H1 (cell line): ENCODE results near the gene KDM6A. TPM values are rescaled to one million over a fixed set of nuclear protein-coding genes. Genes with fewer than 3 reads are reported as not detected.

ENCODE experiments used
- CTCF ChIA-PET: fragments of 300-600 bp; sonication (Branson Sonifier 250); formaldehyde crosslinking; loops from one replicate; lab custom pipeline; 2021; ENCODE audit not compliant: partially characterized antibody; lab: Charles Lee
- POLR2A ChIA-PET: fragments of 300-600 bp; sonication (Branson Sonifier 250); formaldehyde crosslinking; loops from one replicate; lab custom pipeline; 2021; ENCODE audit warnings: inconsistent platforms; ENCODE audit not compliant: partially characterized antibody; lab: Charles Lee
- DNase-seq, 2 experiments: peaks; one replicate each; pipeline versions ENCODE4 v3.0.0 to v3.0.0-alpha.2; 2010 to 2022; ENCODE audit warnings: low spot score in 2 of 2, low read depth in 1 of 2, mixed read lengths in 1 of 2
- FAIRE-seq: peaks from 2 replicates; lab custom pipeline; 2011; peaks lifted over from hg19 to GRCh38; lab: Jason Lieb, UNC
- H2AFZ ChIP-seq: 2 replicates; pipeline ENCODE4 v1.8.1; 2012; ENCODE audit warnings: low read length, inconsistent platforms
- H2AK5ac ChIP-seq: 2 replicates; pipeline ENCODE4 v1.6.1; 2013; ENCODE audit warnings: low read depth, low read length
- H2BK120ac ChIP-seq: replicated peaks from 2 replicates; pipeline ENCODE3; 2013; ENCODE audit warnings: low read depth, low read length, inconsistent platforms
- H2BK12ac ChIP-seq: 2 replicates; pipeline ENCODE4 v1.6.1; 2013; ENCODE audit warnings: low read depth, low read length
- H2BK15ac ChIP-seq: 2 replicates; pipeline ENCODE4 v1.6.1; 2013; ENCODE audit warnings: low read length
- H2BK20ac ChIP-seq: 2 replicates; pipeline ENCODE4 v1.6.1; 2013; ENCODE audit warnings: low read length
- H2BK5ac ChIP-seq: 2 replicates; pipeline ENCODE4 v1.6.1; 2013; ENCODE audit warnings: low read depth, low read length
- H3K14ac ChIP-seq: 2 replicates; pipeline ENCODE4 v1.6.1; 2013; ENCODE audit warnings: inconsistent platforms; ENCODE audit not compliant: insufficient read length
- H3K18ac ChIP-seq: 2 replicates; pipeline ENCODE4 v1.6.1; 2013; ENCODE audit warnings: low read length; ENCODE audit errors: extremely low read depth
- H3K23ac ChIP-seq: 2 replicates; pipeline ENCODE4 v1.6.1; 2013; ENCODE audit warnings: inconsistent platforms; ENCODE audit not compliant: insufficient read length
- H3K23me2 ChIP-seq: 2 replicates; pipeline ENCODE4 v1.6.1; 2013; ENCODE audit warnings: low read depth, low read length
- H3K27ac ChIP-seq: 2 replicates; pipeline ENCODE4 v1.6.1; 2011; ENCODE audit warnings: low read depth, low read length, inconsistent platforms
- H3K27me3 ChIP-seq, 4 experiments: replicated peaks in 1 of 4; 1 replicate in 1 of 4; 2 replicates in 3 of 4; pipeline versions ENCODE4 v1.6.1 to v1.8.1; 2011 to 2013; ENCODE audit warnings: low read length in 3 of 4, mild to moderate bottlenecking in 3 of 4, inconsistent platforms in 2 of 4, mixed read lengths in 2 of 4, moderate library complexity in 1 of 4; ENCODE audit not compliant: control insufficient read depth in 3 of 4, insufficient read depth in 3 of 4; ENCODE audit errors: extremely low read depth in 1 of 4
- H3K36me3 ChIP-seq, 4 experiments: 2 replicates each; pipeline versions ENCODE4 v1.6.1 to v1.8.1; 2011 to 2013; ENCODE audit warnings: mild to moderate bottlenecking in 4 of 4, low read length in 3 of 4, moderate library complexity in 2 of 4, control low read depth in 1 of 4, inconsistent platforms in 1 of 4; ENCODE audit not compliant: insufficient read depth in 4 of 4, control insufficient read depth in 2 of 4
- H3K4ac ChIP-seq: replicated peaks from 2 replicates; pipeline ENCODE3; 2013; ENCODE audit warnings: low read length, low read depth, mixed read lengths, inconsistent platforms; ENCODE audit not compliant: insufficient read length
- H3K4me1 ChIP-seq, 4 experiments: replicated peaks in 1 of 4; 1 replicate in 1 of 4; 2 replicates in 3 of 4; pipeline versions ENCODE4 v1.6.1 to v1.8.1; 2011 to 2013; ENCODE audit warnings: low read length in 3 of 4, inconsistent platforms in 2 of 4, mixed read lengths in 1 of 4; ENCODE audit not compliant: insufficient read depth in 4 of 4, control insufficient read depth in 3 of 4
- H3K4me2 ChIP-seq, 2 experiments: 2 replicates each; pipeline versions ENCODE4 v1.6.1 to v1.8.1; 2011 to 2013; ENCODE audit warnings: low read depth in 2 of 2, low read length in 2 of 2, control low read depth in 1 of 2, inconsistent platforms in 1 of 2, mild to moderate bottlenecking in 1 of 2; ENCODE audit not compliant: insufficient read depth in 1 of 2
- H3K4me3 ChIP-seq, 4 experiments: fragments of 200-600, 300-600 bp in 1 of 4; sonication (generic), shearing (Covaris generic), sonication (Bioruptor Twin) in 1 of 4; 2 replicates each; pipeline versions ENCODE4 v1.5.1 to v1.8.1; 2011 to 2016; ENCODE audit warnings: low read length in 4 of 4, low read depth in 3 of 4, control low read depth in 2 of 4, inconsistent platforms in 2 of 4, mild to moderate bottlenecking in 2 of 4, mixed read lengths in 1 of 4, moderate library complexity in 1 of 4; ENCODE audit not compliant: insufficient read depth in 2 of 4; ENCODE audit errors: extremely low read depth in 1 of 4
- H3K56ac ChIP-seq: replicated peaks from 2 replicates; pipeline ENCODE3; 2013; ENCODE audit warnings: low read depth, mild to moderate bottlenecking, mixed read lengths, low read length, inconsistent platforms; ENCODE audit not compliant: insufficient read length
- H3K79me1 ChIP-seq: 2 replicates; pipeline ENCODE4 v1.6.1; 2013; ENCODE audit warnings: low read depth, low read length, control low read depth
- H3K79me2 ChIP-seq, 2 experiments: 2 replicates each; pipeline versions ENCODE4 v1.6.1 to v1.8.1; 2012 to 2013; ENCODE audit warnings: low read length in 2 of 2, mild to moderate bottlenecking in 2 of 2, inconsistent platforms in 1 of 2; ENCODE audit not compliant: insufficient read depth in 2 of 2, control insufficient read depth in 1 of 2
- H3K9ac ChIP-seq, 4 experiments: replicated peaks in 1 of 4; 1 replicate in 1 of 4; 2 replicates in 3 of 4; pipeline versions ENCODE4 v1.6.1 to v1.8.1; 2011 to 2013; ENCODE audit warnings: low read depth in 3 of 4, low read length in 3 of 4, control low read depth in 2 of 4, mild to moderate bottlenecking in 2 of 4, moderate library complexity in 2 of 4, inconsistent platforms in 1 of 4; ENCODE audit errors: extremely low read depth in 1 of 4
- H3K9me3 ChIP-seq, 2 experiments: 2 replicates each; pipeline versions ENCODE4 v1.6.1 to v1.8.1; 2012 to 2013; ENCODE audit warnings: mild to moderate bottlenecking in 2 of 2, moderate library complexity in 2 of 2, control low read depth in 1 of 2, inconsistent platforms in 1 of 2, low read depth in 1 of 2, low read length in 1 of 2, mixed read lengths in 1 of 2; ENCODE audit not compliant: insufficient read depth in 2 of 2
- H4K20me1 ChIP-seq, 2 experiments: replicated peaks in 1 of 2; 2 replicates each; pipeline versions ENCODE3 to v1.8.1; 2011 to 2013; ENCODE audit warnings: inconsistent platforms in 2 of 2, low read length in 2 of 2, mild to moderate bottlenecking in 1 of 2; ENCODE audit not compliant: insufficient read depth in 2 of 2, control insufficient read depth in 1 of 2
- H4K5ac ChIP-seq: 2 replicates; pipeline ENCODE4 v1.6.1; 2013; ENCODE audit warnings: low read length, low read depth, mixed read lengths, inconsistent platforms; ENCODE audit not compliant: insufficient read length
- H4K8ac ChIP-seq: 2 replicates; pipeline ENCODE4 v1.8.0; 2013; ENCODE audit warnings: mild to moderate bottlenecking, moderate library complexity, low read length, inconsistent platforms; ENCODE audit not compliant: insufficient read depth; ENCODE audit errors: extremely low read depth
- H4K91ac ChIP-seq: replicated peaks from 2 replicates; pipeline ENCODE3; 2013; ENCODE audit warnings: low read length, mixed read lengths, inconsistent platforms; ENCODE audit not compliant: insufficient read length
- CHD2 ChIP-seq: IDR thresholded peaks from 2 replicates; pipeline ENCODE4 v1.6.1; 2012; ENCODE audit warnings: low read length, improper control_type of control experiment
- EZH2 ChIP-seq: fragments of 200-600 bp; sonication (generic); IDR thresholded peaks from 2 replicates; pipeline ENCODE4 v1.7.1; 2012; ENCODE audit warnings: low read depth, mild to moderate bottlenecking, moderate library complexity, low read length, inconsistent platforms; ENCODE audit not compliant: severe bottlenecking
- JUN ChIP-seq: IDR thresholded peaks from 2 replicates; pipeline ENCODE4 v1.6.1; 2011; ENCODE audit warnings: low read depth, mild to moderate bottlenecking, improper control_type of control experiment, low read length
- KDM4A ChIP-seq: IDR thresholded peaks from one replicate; pipeline ENCODE4 v1.7.1; 2012; ENCODE audit warnings: low read depth, mild to moderate bottlenecking, moderate library complexity, low read length, inconsistent platforms; ENCODE audit not compliant: severe bottlenecking
- PHF8 ChIP-seq: fragments of 200-600 bp; sonication (generic); conservative IDR thresholded peaks from 2 replicates; pipeline ENCODE4 v1.7.1; 2012; ENCODE audit warnings: low read depth, mild to moderate bottlenecking, inconsistent platforms, low read length, moderate library complexity
- SIRT6 ChIP-seq: IDR thresholded peaks from one replicate; pipeline ENCODE4 v1.7.1; 2012; ENCODE audit warnings: low read length, inconsistent platforms
- SP4 ChIP-seq: IDR thresholded peaks from 2 replicates; pipeline ENCODE4 v1.6.1; 2012; ENCODE audit warnings: low read length, inconsistent platforms
- SUZ12 ChIP-seq: fragments of 200-600 bp; sonication (generic); IDR thresholded peaks from 2 replicates; pipeline ENCODE4 v1.6.1; 2012; ENCODE audit warnings: mild to moderate bottlenecking, inconsistent platforms, low read length, moderate library complexity, mixed read lengths
- WGBS, 2 experiments: shearing (Covaris generic) in 1 of 2; methylation state at CpG; one replicate each; pipeline versions ENCODE4 v1.1.6 to v1.1.7; 2013 to 2015; ENCODE audit warnings: low lambda C conversion rate in 2 of 2, mixed read lengths in 2 of 2, inconsistent platforms in 1 of 2, low coverage in 1 of 2, missing lambda C conversion rate in 1 of 2; ENCODE audit not compliant: insufficient replicate concordance in 2 of 2, insufficient coverage in 1 of 2, insufficient read length in 1 of 2; ENCODE audit errors: extremely low coverage in 1 of 2, missing lambda C conversion rate in 1 of 2; 5-methylcytosine and 5-hydroxymethylcytosine counted together
- polyA plus RNA-seq, 7 experiments: library from polyadenylated mRNA; depleted of rRNA in 3 of 7; stranded (reverse) in 5 of 7; unstranded in 2 of 7; fragments of >200 nt in 5 of 7; fragments of 200-250 nt in 2 of 7; gene quantifications; 1 replicate in 5 of 7; 2 replicates in 1 of 7; 4 replicates in 1 of 7; pipeline versions ENCODE4 v1.2.1 to v1.2.3, GENCODE V29; 2011 to 2013; ENCODE audit warnings: missing spikeins in 2 of 7, mixed read lengths in 2 of 7
- total RNA-seq: library from RNA; stranded (reverse); fragmentation: NEBNext Ultra II Directional; extraction: Animal tissue kit (Norgen Biotek cat#: 25700); gene quantifications from 2 replicates; pipeline ENCODE4 v1.2.1, GENCODE V29; 2021
- TF ChIP-seq, protein P1 (sequence below), 3 experiments: IDR thresholded peaks; 1 replicate in 2 of 3; 2 replicates in 1 of 3; pipeline versions ENCODE4 v1.5.1 to v1.6.1; 2011; ENCODE audit warnings: low read length in 3 of 3, mild to moderate bottlenecking in 3 of 3, inconsistent platforms in 2 of 3, low read depth in 1 of 3, moderate library complexity in 1 of 3; ENCODE audit not compliant: insufficient read depth in 1 of 3; ENCODE audit errors: control extremely low read depth in 1 of 3

KDM6A gene
- total and polyA plus RNA-seq, 2 of the 8 experiments (the other 6 are each of a cell fraction or from before 2014, with no cell fraction given), result 43.5 to 58.4 TPM

DNA sequence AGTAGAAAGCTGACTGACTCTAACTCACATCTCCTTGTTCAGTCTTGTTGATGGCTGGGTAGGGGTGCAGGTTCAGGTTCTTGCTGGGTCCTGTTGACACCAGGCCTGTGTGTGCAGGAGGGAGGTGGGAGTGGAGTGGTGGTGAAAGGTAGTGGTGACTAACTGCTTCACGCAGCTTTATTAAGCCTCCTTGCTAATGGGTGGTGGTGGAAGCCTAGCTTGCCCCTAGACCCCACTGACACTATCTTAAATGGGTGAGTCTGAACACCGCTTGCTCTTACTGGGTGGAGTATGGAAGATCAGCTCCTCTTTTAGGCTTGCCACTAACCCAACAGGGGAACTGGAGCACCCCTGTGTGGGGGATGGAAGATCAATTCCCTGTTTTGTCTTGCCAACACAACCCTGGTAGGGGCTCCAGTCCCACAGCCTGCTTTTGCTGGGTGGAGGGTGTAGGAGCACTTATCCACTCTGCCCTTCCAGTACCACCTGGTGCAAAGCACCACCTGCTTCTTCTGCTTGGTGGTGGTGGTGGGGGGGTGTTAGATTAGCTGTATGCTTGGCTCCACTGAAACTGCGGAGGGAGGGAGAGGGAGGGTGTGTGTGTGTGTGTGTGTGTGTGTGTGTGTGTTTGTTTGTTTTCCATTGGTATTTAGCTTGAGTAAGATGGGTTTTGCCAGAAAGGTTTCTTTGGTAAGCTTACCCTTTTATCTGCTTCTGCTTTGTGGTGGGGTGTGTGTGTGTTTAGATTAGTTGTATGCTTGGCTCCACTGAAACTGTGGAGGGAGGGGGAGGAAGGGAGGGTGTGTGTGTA, 25.6 kb downstream of the KDM6A start:
- CTCF ChIA-PET, result interaction anchor here (0.6 to 1.0 kb wide), 2 partner anchors 47 to 172 kb away, joined by 3 read pairs; no protein-coding TSS in a partner anchor
- H3K14ac ChIP-seq, result no peak overlapping the region
- H3K79me1 ChIP-seq, result no peaks in the 10 kb centered on the region
- H3K4me1 ChIP-seq, result peaks cover 0 to 8% (median 3%) of the 10 kb centered on the region in 4 experiments; a peak in 3 of 7 replicates
- H2BK120ac ChIP-seq, result no peak overlapping the region
- peak overlapping the region; percentile 50; the same call in 1 of the 2 replicates for H2BK12ac ChIP-seq
- no peak overlapping the region for H2AFZ ChIP-seq
- no peak overlapping the region for H2BK20ac ChIP-seq
- no peaks in the 10 kb centered on the region for H3K27me3 ChIP-seq
- H4K20me1 ChIP-seq, result peaks cover 0 to 6% of the 10 kb centered on the region in 2 experiments
- H3K4me2 ChIP-seq, result peak overlapping the region; percentile 7 to 39
- POLR2A ChIA-PET, result interaction anchor here (0.6 to 1.4 kb wide), 4 partner anchors 11 to 55 kb away, joined by 3 to 4 read pairs (median 4); no protein-coding TSS in a partner anchor
- no peaks in the 10 kb centered on the region for H3K36me3 ChIP-seq
- H4K8ac ChIP-seq, result no peak overlapping the region
- no peak overlapping the region for H3K56ac ChIP-seq
- H4K91ac ChIP-seq, result no peak overlapping the region
- H3K4me3 ChIP-seq, result no peak overlapping the region
- peaks cover 10 to 98% of the 10 kb centered on the region in 2 experiments for H3K79me2 ChIP-seq
- 86% methylated on average over 2 of the region's 3 CpGs; no CpG with 5 or more reads in 1 of the 2 experiments for WGBS, 2 experiments
- H3K23me2 ChIP-seq, result no peaks in the 10 kb centered on the region
- no peak overlapping the region for H3K4ac ChIP-seq
- no peak overlapping the region for H3K23ac ChIP-seq
- H3K18ac ChIP-seq, result no peak overlapping the region; the same call in 1 of the 2 replicates
- H2AK5ac ChIP-seq, result no peak overlapping the region
- H2BK15ac ChIP-seq, result no peak overlapping the region
- DNase-seq (peak in 1 of 2 experiments; percentile 45), FAIRE-seq (no peak)
- no peak overlapping the region for H3K27ac ChIP-seq
- no peak overlapping the region for H2BK5ac ChIP-seq
- H4K5ac ChIP-seq, result no peak overlapping the region
- H3K9ac ChIP-seq, result no peak overlapping the region
- H3K9me3 ChIP-seq, result no peaks in the 10 kb centered on the region
- TF ChIP-seq SIRT6, result no peak
- TF ChIP-seq EZH2, result no peak
- no peak for TF ChIP-seq KDM4A
- no peak for TF ChIP-seq SP4
- TF ChIP-seq PHF8, result no peak
- TF ChIP-seq CHD2, result no peak
- no peak for TF ChIP-seq SUZ12
- no peak for TF ChIP-seq JUN
- TF ChIP-seq, protein P1, sequence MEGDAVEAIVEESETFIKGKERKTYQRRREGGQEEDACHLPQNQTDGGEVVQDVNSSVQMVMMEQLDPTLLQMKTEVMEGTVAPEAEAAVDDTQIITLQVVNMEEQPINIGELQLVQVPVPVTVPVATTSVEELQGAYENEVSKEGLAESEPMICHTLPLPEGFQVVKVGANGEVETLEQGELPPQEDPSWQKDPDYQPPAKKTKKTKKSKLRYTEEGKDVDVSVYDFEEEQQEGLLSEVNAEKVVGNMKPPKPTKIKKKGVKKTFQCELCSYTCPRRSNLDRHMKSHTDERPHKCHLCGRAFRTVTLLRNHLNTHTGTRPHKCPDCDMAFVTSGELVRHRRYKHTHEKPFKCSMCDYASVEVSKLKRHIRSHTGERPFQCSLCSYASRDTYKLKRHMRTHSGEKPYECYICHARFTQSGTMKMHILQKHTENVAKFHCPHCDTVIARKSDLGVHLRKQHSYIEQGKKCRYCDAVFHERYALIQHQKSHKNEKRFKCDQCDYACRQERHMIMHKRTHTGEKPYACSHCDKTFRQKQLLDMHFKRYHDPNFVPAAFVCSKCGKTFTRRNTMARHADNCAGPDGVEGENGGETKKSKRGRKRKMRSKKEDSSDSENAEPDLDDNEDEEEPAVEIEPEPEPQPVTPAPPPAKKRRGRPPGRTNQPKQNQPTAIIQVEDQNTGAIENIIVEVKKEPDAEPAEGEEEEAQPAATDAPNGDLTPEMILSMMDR (IDR thresholded peaks at IDR 0.05; ENCODE audit: control extremely low read depth in 1 of 3, insufficient read depth in 1 of 3, low read depth in 1 of 3, low read length in 3 of 3), result no peak
